ENCODE data around the gene CCK.

- TF ChIP-seq EZH2 (IDR thresholded peaks at IDR 0.05; ENCODE audit: low read depth, unreplicated experiment) (no peak), POLR2AphosphoS5 (IDR thresholded peaks at IDR 0.05; ENCODE audit: low read depth) (no peak), CTCF (conservative IDR thresholded peaks at IDR 0.05; ENCODE audit: low read depth in 2 of 2) (no peak), EZH2phosphoT487 (IDR thresholded peaks at IDR 0.05; ENCODE audit: unreplicated experiment) (no peak)
Observed at GRCh38 chr3:42273361-42273760, 7.4 kb upstream of the CCK start.

All from GM23338 (cell line).